Measurements from ENCODE around the gene NARF. TPM values are rescaled to one million over a fixed set of nuclear protein-coding genes. Genes with fewer than 3 reads are reported as not detected.

NARF gene
- total RNA-seq, 1 donor from 2014 or later = 21.9 TPM

DNA sequence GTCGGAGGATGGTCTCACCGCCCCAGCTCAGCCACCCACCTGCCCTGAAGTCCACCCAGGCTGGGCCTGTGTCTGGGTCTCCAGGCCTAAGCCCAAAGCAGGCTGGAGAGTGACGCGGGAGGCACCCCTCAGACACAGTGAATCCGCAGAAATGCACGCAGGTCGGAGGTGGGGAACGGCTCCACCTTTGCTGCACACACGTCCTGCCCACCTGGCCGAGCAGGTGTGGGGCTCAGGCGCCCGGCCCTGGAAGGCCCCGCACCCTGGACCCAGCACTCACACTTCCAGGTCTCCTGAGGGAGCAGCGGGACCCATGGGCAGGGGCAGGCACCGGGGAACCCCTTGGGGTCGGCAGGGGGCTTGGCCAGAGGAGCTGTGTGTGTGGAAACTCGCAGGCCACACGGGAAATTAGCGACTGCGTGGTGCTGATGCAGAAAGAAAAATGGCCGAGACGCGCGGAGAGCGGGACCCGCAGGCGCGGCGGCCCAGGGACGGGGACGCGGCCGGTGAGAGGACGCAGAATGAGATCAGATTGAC is 18.6 kb upstream of the NARF start:
- H3K9me3 ChIP-seq (ENCODE audit: control insufficient read depth in 3 of 3, low read length in 3 of 3) = no peaks in the 10 kb centered on the region
- H3K4me1 ChIP-seq (ENCODE audit: control insufficient read depth in 3 of 3, insufficient read depth in 3 of 3, low read length in 3 of 3) = peaks cover 0 to 3% (median 0%) of the 10 kb centered on the region in 3 donors
- H3K9ac ChIP-seq (ENCODE audit: low read depth in 1 of 3, low read length in 3 of 3) = no peak overlapping the region
- H3K27me3 ChIP-seq (ENCODE audit: control insufficient read depth in 3 of 3, insufficient read depth in 3 of 3, low read length in 3 of 3) = no peaks in the 10 kb centered on the region
- H3K27ac ChIP-seq (ENCODE audit: low read depth, low read length) = no peak overlapping the region
- peaks cover 15 to 50% (median 29%) of the 10 kb centered on the region in 3 donors for H3K36me3 ChIP-seq (ENCODE audit: control insufficient read depth in 3 of 3, insufficient read depth in 3 of 3, low read length in 3 of 3)
- H3K4me3 ChIP-seq (ENCODE audit: low read length in 3 of 3) = no peak overlapping the region

GRCh38 chr17:82440469-82440981 is 18.0 kb upstream of the NARF start:
- Histone ChIP-seq H3K27me3 (ENCODE audit: control insufficient read depth in 3 of 3, insufficient read depth in 3 of 3, low read length in 3 of 3) (no peaks in the 10 kb centered on the region), H3K4me3 (ENCODE audit: low read length in 3 of 3) (no peak overlapping the region), H3K36me3 (ENCODE audit: control insufficient read depth in 3 of 3, insufficient read depth in 3 of 3, low read length in 3 of 3) (peaks cover 12 to 50% (median 26%) of the 10 kb centered on the region in 3 donors), H3K4me1 (ENCODE audit: control insufficient read depth in 3 of 3, insufficient read depth in 3 of 3, low read length in 3 of 3) (peaks cover under 1 to 8% (median 4%) of the 10 kb centered on the region in 3 donors), H3K27ac (ENCODE audit: low read depth, low read length) (no peak overlapping the region), H3K9ac (ENCODE audit: low read depth in 1 of 3, low read length in 3 of 3) (no peak overlapping the region), H3K9me3 (ENCODE audit: control insufficient read depth in 3 of 3, low read length in 3 of 3) (no peaks in the 10 kb centered on the region)

DNA sequence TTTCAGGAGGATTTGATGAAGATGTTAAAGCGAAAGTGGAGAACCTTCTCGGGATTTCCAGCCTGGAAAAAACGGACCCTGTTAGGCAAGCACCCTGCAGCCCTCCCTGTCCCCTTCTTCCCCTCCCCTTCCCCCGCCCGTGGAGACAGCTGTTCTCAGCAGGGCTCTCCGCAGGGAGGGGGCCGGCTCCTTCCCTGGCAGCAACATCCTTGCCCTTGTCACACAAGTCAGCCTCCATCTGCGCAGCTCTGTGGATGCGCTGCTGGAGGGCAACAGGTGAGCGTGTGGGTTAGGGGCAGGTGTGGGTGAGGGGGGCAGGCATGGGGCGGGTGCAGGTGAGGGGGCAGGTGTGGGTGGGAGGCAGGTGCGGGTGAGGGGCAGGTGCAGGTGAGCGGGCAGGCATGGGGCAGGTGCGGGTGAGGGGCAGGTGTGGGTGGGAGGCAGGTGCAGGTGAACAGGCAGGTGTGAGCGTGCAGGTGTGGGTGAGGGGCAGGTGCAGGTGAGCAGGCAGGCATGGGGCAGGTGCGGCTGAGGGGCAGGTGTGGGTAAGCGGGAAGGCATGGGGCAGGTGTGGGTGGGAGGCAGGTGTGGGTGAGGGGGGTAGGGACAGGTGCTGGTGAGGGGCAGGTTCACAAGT is 17.4 kb upstream of the NARF start:
- H3K9me3 ChIP-seq (ENCODE audit: control insufficient read depth in 3 of 3, low read length in 3 of 3) = no peaks in the 10 kb centered on the region
- peaks cover 12 to 47% (median 25%) of the 10 kb centered on the region in 3 donors for H3K36me3 ChIP-seq (ENCODE audit: control insufficient read depth in 3 of 3, insufficient read depth in 3 of 3, low read length in 3 of 3)
- no peaks in the 10 kb centered on the region for H3K27me3 ChIP-seq (ENCODE audit: control insufficient read depth in 3 of 3, insufficient read depth in 3 of 3, low read length in 3 of 3)
- H3K9ac ChIP-seq (ENCODE audit: low read depth in 1 of 3, low read length in 3 of 3) = no peak overlapping the region
- peaks cover 3 to 13% (median 4%) of the 10 kb centered on the region in 3 donors for H3K4me1 ChIP-seq (ENCODE audit: control insufficient read depth in 3 of 3, insufficient read depth in 3 of 3, low read length in 3 of 3)
- no peak overlapping the region for H3K27ac ChIP-seq (ENCODE audit: low read depth, low read length)
- no peak overlapping the region for H3K4me3 ChIP-seq (ENCODE audit: low read length in 3 of 3)

GRCh38 chr17:82441691-82442487 is 16.7 kb upstream of the NARF start:
- H3K9ac ChIP-seq (ENCODE audit: low read depth in 1 of 3, low read length in 3 of 3) = no peak overlapping the region
- peaks cover 12 to 41% (median 20%) of the 10 kb centered on the region in 3 donors for H3K36me3 ChIP-seq (ENCODE audit: control insufficient read depth in 3 of 3, insufficient read depth in 3 of 3, low read length in 3 of 3)
- no peak overlapping the region for H3K27ac ChIP-seq (ENCODE audit: low read depth, low read length)
- peaks cover 3 to 18% (median 4%) of the 10 kb centered on the region in 3 donors for H3K4me1 ChIP-seq (ENCODE audit: control insufficient read depth in 3 of 3, insufficient read depth in 3 of 3, low read length in 3 of 3)
- H3K27me3 ChIP-seq (ENCODE audit: control insufficient read depth in 3 of 3, insufficient read depth in 3 of 3, low read length in 3 of 3) = no peaks in the 10 kb centered on the region
- no peak overlapping the region for H3K4me3 ChIP-seq (ENCODE audit: low read length in 3 of 3)
- H3K9me3 ChIP-seq (ENCODE audit: control insufficient read depth in 3 of 3, low read length in 3 of 3) = no peaks in the 10 kb centered on the region

DNA sequence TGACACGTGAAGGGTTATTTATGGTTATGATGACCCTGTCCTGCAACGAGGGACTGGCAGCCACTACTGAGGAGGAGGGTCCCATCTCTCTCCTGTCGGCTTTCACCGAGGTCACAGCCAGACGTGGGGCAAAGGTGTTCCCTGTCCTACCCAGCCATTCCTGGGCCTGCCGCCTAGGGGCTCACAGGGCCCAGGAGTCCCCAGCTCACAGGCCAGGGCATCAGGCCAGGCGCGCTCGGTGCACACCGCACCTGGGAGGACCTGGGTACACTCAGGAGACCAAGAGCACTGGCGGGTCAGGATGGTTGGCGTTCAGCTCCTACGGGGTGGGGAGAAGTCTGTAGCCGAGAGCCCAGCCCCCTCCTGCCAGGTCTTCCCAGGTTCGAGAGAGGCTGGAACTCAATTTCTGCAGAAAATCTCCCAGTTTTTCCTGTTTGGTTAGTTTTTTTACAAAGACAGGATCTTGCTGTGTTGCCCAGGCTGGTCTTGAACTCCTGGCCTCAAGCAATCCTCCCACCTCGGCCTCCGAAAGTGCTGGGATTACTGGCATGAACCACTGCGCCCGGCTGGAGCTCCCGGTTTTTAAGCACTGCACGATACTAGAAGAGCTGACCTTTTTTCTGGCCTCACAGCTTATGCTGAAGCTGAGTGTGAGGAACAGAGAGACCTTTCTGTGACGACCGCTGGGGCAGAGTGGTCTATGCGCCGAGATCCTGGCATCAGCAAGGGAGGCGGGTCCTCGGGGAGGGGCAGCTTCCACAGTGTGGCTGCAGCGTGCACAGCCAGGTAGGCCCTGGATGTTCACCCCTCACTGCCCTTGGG is 15.7 kb upstream of the NARF start:
- Histone ChIP-seq H3K9me3 (ENCODE audit: control insufficient read depth in 3 of 3, low read length in 3 of 3) (no peaks in the 10 kb centered on the region), H3K27ac (ENCODE audit: low read depth, low read length) (no peak overlapping the region), H3K4me1 (ENCODE audit: control insufficient read depth in 3 of 3, insufficient read depth in 3 of 3, low read length in 3 of 3) (peaks cover 3 to 18% (median 4%) of the 10 kb centered on the region in 3 donors), H3K4me3 (ENCODE audit: low read length in 3 of 3) (no peak overlapping the region), H3K9ac (ENCODE audit: low read depth in 1 of 3, low read length in 3 of 3) (no peak overlapping the region), H3K27me3 (ENCODE audit: control insufficient read depth in 3 of 3, insufficient read depth in 3 of 3, low read length in 3 of 3) (no peaks in the 10 kb centered on the region), H3K36me3 (ENCODE audit: control insufficient read depth in 3 of 3, insufficient read depth in 3 of 3, low read length in 3 of 3) (peaks cover 11 to 32% (median 14%) of the 10 kb centered on the region in 3 donors)

DNA sequence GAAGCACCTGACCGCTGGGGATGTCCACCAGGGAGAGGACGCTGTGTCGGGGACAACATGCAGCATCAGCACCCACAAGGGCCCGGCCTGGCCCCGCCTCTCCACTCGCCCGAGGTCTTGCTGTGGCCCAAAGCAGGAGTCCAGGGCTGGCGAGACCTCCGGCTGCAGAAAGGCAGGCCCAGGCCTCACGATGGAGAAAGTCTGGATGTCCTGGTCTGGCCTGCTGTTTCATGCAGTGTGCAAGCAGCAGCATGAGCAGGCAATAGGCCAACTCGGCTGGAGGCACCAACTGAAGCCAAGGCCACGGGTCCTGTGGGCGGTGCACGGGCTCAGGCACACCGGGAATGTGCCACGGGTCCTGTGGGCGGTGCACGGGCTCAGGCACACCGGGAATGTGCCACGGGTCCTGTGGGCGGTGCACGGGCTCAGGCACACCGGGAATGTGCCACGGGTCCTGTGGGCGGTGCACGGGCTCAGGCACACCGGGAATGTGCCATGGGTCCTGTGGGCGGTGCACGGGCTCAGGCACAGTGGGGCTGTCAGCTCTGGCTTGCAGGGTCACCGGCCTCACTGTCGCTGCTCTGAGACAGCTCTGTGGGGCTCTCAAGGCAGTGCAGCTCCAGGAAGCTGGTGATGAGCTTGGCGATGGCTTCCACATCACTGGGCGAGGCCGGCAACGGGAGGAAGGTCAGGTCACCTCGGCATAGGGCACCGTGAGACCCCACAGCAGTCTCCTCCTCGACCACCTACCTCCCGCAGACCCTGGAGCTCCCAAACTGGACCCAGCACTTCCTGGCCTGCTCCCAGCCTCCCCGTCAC is 14.9 kb upstream of the NARF start:
- H3K9ac ChIP-seq (ENCODE audit: low read depth in 1 of 3, low read length in 3 of 3) = no peak overlapping the region
- H3K27ac ChIP-seq (ENCODE audit: low read depth, low read length) = no peak overlapping the region
- H3K9me3 ChIP-seq (ENCODE audit: control insufficient read depth in 3 of 3, low read length in 3 of 3) = no peaks in the 10 kb centered on the region
- H3K4me3 ChIP-seq (ENCODE audit: low read length in 3 of 3) = no peak overlapping the region
- no peaks in the 10 kb centered on the region for H3K27me3 ChIP-seq (ENCODE audit: control insufficient read depth in 3 of 3, insufficient read depth in 3 of 3, low read length in 3 of 3)
- H3K4me1 ChIP-seq (ENCODE audit: control insufficient read depth in 3 of 3, insufficient read depth in 3 of 3, low read length in 3 of 3) = peaks cover 3 to 18% (median 4%) of the 10 kb centered on the region in 3 donors
- H3K36me3 ChIP-seq (ENCODE audit: control insufficient read depth in 3 of 3, insufficient read depth in 3 of 3, low read length in 3 of 3) = peaks cover 9 to 27% (median 14%) of the 10 kb centered on the region in 3 donors

DNA sequence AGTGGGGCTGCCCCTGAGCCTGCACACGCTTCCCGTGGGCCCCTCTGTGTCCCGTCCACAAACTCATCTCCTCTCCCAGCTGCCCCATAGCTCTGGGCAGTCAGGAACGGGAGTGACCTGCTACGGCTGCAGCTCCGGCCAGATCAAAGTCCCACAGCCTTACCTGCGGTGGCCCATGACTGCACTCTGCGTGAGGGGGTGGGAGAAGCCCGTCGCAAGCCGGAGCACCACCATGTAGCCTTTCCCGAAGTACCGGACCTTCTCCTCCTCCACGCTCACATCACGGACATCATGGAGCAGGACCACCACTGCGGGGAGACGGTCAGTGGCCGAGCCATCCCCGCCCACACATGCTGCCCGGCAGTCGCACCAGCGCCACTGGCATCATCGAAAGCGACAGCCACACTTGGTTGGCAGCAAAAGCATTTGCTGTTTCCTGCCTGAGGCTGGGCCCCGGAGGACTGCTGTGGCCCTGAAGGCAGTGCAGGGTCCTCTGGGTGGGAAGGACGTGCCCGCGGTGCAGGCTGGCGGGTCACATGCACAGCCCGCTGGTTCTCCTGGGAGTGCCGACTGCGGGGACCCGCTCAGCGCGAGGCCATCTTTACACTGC is 14.2 kb upstream of the NARF start:
- H3K36me3 ChIP-seq (ENCODE audit: control insufficient read depth in 3 of 3, insufficient read depth in 3 of 3, low read length in 3 of 3) = peaks cover 9 to 22% (median 14%) of the 10 kb centered on the region in 3 donors
- H3K27ac ChIP-seq (ENCODE audit: low read depth, low read length) = no peak overlapping the region
- H3K9ac ChIP-seq (ENCODE audit: low read depth in 1 of 3, low read length in 3 of 3) = no peak overlapping the region
- peaks cover 5 to 23% (median 7%) of the 10 kb centered on the region in 3 donors for H3K4me1 ChIP-seq (ENCODE audit: control insufficient read depth in 3 of 3, insufficient read depth in 3 of 3, low read length in 3 of 3)
- H3K27me3 ChIP-seq (ENCODE audit: control insufficient read depth in 3 of 3, insufficient read depth in 3 of 3, low read length in 3 of 3) = no peaks in the 10 kb centered on the region
- H3K9me3 ChIP-seq (ENCODE audit: control insufficient read depth in 3 of 3, low read length in 3 of 3) = no peaks in the 10 kb centered on the region
- H3K4me3 ChIP-seq (ENCODE audit: low read length in 3 of 3) = no peak overlapping the region

DNA sequence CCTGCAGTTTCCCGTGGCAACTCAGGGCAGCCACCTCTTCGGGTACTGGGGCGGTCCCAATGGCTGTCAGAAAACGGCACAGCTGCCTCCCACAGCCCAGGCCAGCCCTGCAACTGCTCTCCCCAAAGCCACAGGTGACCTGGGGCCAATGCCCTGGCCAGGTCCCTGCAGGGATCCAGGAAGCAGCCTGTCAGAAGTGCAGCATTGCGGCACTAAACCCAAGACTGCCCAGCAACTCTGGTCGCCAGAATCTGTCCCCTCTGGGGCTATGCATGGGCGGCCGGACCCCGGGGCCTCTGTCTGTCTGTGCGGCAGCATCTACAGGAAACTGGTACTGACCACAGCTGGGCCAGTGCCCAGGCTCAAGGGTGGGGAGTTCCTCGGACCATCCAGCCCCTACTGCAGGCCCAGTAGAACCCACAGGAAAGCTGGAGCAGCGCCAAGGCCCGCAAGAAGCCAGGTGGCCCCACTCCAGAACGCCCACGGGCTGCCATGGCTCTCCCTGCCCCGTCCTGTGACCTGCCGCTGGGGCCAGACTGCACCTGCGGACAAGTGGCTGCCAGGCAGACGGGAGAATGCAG is 13.5 kb upstream of the NARF start:
- Histone ChIP-seq H3K4me1 (ENCODE audit: control insufficient read depth in 3 of 3, insufficient read depth in 3 of 3, low read length in 3 of 3) (peaks cover 12 to 29% (median 13%) of the 10 kb centered on the region in 3 donors), H3K9me3 (ENCODE audit: control insufficient read depth in 3 of 3, low read length in 3 of 3) (no peaks in the 10 kb centered on the region), H3K9ac (ENCODE audit: low read depth in 1 of 3, low read length in 3 of 3) (no peak overlapping the region), H3K27ac (ENCODE audit: low read depth, low read length) (no peak overlapping the region), H3K4me3 (ENCODE audit: low read length in 3 of 3) (no peak overlapping the region), H3K27me3 (ENCODE audit: control insufficient read depth in 3 of 3, insufficient read depth in 3 of 3, low read length in 3 of 3) (no peaks in the 10 kb centered on the region), H3K36me3 (ENCODE audit: control insufficient read depth in 3 of 3, insufficient read depth in 3 of 3, low read length in 3 of 3) (peaks cover 9 to 22% (median 14%) of the 10 kb centered on the region in 3 donors)

Measured in skeletal muscle tissue (tissue), 4 donors.